ENCODE measurements around the gene VPS50.

Gene VPS50

GRCh38 chr7:93202594-93203250, 29.4 kb upstream of the VPS50 start:
- TF ChIP-seq, protein P1, sequence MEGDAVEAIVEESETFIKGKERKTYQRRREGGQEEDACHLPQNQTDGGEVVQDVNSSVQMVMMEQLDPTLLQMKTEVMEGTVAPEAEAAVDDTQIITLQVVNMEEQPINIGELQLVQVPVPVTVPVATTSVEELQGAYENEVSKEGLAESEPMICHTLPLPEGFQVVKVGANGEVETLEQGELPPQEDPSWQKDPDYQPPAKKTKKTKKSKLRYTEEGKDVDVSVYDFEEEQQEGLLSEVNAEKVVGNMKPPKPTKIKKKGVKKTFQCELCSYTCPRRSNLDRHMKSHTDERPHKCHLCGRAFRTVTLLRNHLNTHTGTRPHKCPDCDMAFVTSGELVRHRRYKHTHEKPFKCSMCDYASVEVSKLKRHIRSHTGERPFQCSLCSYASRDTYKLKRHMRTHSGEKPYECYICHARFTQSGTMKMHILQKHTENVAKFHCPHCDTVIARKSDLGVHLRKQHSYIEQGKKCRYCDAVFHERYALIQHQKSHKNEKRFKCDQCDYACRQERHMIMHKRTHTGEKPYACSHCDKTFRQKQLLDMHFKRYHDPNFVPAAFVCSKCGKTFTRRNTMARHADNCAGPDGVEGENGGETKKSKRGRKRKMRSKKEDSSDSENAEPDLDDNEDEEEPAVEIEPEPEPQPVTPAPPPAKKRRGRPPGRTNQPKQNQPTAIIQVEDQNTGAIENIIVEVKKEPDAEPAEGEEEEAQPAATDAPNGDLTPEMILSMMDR (IDR thresholded peaks at IDR 0.05; ENCODE audit: borderline replicate concordance, control extremely low read depth, extremely low read depth, insufficient read depth, missing control alignments), result no peak
- DNase-seq (ENCODE audit: low spot score), result no peak
- in situ Hi-C loops (cut with MboI; ENCODE audit: low sequenced_read_pairs, unreplicated experiment), result no loop called here

DNA sequence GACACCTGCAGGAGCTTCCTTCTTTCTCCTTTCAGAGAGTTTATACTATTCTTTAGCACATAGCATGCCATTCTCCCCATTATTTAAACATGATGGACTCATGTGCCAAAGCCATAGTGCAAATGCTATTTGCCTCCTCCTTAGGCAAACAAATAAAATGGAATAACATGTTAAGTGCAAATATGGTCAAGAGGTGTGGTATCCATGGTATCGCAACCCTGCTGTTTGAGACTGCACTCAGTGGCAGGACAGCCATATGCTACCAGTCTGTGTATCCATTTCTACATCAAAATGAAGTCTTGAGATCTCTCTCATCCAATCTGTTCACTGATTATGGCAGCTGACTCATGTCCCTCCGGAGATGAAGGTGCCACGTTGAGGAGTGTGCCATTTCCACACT, 28.7 kb upstream of the VPS50 start:
- DNase-seq (ENCODE audit: low spot score), result no peak
- TF ChIP-seq, protein P1 (IDR thresholded peaks at IDR 0.05; ENCODE audit: borderline replicate concordance, control extremely low read depth, extremely low read depth, insufficient read depth, missing control alignments), result no peak
- in situ Hi-C loops (cut with MboI; ENCODE audit: low sequenced_read_pairs, unreplicated experiment), result no loop called here

DNA sequence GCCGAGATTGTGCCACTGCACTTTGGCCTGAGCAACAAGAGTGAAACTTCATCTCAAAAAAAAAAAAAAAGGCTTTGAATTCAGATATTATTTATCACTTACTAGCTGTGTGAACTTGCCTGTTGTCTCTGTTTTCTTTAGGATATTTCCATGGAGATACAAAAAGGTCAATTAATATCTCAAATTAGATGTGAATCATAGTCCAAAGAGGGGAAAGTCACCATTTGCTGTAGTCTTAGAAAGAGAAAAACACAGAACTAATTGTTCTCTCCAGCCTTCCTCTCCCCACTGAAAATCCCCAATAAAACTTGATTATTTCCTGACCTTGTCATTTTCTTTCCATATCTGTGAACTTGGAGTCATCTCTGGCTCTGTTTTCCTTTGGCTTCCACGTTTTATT, 27.1 kb upstream of the VPS50 start:
- in situ Hi-C loops (cut with MboI; ENCODE audit: low sequenced_read_pairs, unreplicated experiment), result no loop called here
- TF ChIP-seq, protein P1 (IDR thresholded peaks at IDR 0.05; ENCODE audit: borderline replicate concordance, control extremely low read depth, extremely low read depth, insufficient read depth, missing control alignments), result no peak
- DNase-seq (ENCODE audit: low spot score), result no peak

DNA sequence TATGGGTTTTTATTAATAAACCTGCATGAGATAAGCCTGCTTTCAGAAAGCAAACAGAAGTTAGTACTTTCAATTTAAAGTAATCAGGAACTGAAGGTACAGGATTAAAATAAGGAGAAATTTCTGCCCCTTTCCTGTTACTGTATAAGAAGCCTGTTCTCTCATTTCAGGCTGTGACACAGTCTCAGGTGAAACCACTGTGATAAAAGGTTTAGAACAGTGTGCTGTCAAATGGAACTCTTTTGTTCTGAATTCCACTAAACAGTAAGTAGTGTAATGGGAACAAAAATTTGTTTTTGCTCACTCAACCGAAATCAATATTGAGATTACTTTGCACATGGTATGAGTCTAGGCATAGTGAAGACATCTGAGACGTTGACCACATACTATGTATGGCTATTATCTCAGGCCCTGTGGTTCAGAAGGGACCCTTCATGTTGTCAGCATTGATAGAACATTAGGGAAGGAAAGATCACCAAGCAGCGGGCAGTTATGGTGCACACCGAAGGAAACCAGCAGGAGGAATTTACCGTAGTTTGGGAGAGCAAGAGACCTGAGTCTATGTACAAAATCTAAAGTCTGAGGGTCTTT, 20.8 kb upstream of the VPS50 start:
- in situ Hi-C loops (cut with MboI; ENCODE audit: low sequenced_read_pairs, unreplicated experiment), result no loop called here
- DNase-seq (ENCODE audit: low spot score), result no peak
- TF ChIP-seq, protein P1 (IDR thresholded peaks at IDR 0.05; ENCODE audit: borderline replicate concordance, control extremely low read depth, extremely low read depth, insufficient read depth, missing control alignments), result no peak

DNA sequence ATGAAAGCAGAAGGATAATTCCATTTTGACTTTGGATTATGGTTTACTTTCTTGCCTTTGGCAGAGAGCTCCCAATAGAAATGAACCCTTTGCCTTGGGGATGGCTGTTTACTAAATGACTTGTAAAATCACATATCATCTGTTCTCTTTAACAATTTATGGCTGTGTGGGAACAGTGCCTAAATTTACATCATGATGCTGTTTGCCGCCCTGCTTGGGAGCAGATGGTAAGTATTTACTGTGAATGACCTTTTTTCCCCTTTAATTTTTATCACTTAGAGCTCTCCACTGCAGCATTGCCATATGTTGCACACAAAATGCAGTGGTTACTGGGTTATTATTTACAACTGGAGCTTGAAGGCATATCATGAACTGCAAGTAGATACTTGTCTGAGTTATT, 19.3 kb upstream of the VPS50 start:
- no peak for DNase-seq (ENCODE audit: low spot score)
- in situ Hi-C loops (cut with MboI; ENCODE audit: low sequenced_read_pairs, unreplicated experiment), result no loop called here
- TF ChIP-seq, protein P1 (IDR thresholded peaks at IDR 0.05; ENCODE audit: borderline replicate concordance, control extremely low read depth, extremely low read depth, insufficient read depth, missing control alignments), result no peak

DNA sequence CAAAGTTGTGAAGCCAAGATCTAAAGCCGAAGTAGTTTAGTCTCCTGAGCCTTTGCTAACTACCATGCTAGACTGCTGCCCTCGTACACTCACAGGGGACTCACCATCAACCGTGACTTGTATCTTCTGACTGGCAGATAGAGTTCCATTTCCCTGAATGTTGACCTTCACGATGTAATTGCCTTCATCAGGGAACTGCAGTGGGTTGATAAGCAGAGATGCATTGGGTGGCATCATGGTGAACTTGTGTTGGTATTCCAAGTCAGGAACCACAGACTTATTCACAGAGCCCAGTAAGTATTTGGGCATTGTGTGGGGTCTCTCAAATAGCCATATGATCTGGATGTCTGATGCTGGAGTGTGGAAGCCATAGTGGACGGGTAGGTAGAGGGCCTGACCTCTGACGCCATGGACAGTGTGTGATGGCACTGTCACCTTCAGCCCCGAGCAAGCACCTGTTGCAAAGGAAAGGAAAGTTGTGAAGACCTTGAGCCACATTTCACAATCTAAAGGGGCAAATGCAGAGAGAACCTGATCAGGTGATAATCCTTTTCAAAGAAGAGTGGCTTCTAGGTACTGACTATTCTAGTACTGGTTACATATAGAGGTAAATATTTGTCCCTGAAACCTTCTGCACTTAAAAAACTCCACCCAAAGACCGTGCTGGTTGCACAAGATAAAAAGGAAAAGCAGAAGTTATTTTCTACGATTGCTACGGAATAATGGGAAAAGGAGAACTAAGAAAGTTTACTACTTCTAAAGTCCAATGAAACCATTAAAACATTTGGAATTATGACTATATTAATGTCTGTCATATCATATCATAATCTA, 13.0 kb upstream of the VPS50 start:
- in situ Hi-C loops (cut with MboI; ENCODE audit: low sequenced_read_pairs, unreplicated experiment), result no loop called here
- DNase-seq (ENCODE audit: low spot score), result no peak
- TF ChIP-seq, protein P1 (IDR thresholded peaks at IDR 0.05; ENCODE audit: borderline replicate concordance, control extremely low read depth, extremely low read depth, insufficient read depth, missing control alignments), result no peak
